Neural cell (in vitro differentiated cells): Measurements from ENCODE around the gene ITGB5. TPM values are rescaled to one million over a fixed set of nuclear protein-coding genes. Genes with fewer than 3 reads are reported as not detected.

Source experiments
- H2AFZ ChIP-seq: fragments of 200-600, 300-800 bp; sonication (generic), shearing (Covaris generic); 2 replicates; pipeline ENCODE4 v1.6.0; 2014; ENCODE audit warnings: low read depth, mild to moderate bottlenecking, antibody characterized with exemption, low read length, moderate library complexity
- H3F3A ChIP-seq: fragments of 200-600 bp; shearing (Covaris generic); 2 replicates; pipeline ENCODE4 v1.6.1; 2016; ENCODE audit warnings: mild to moderate bottlenecking, moderate library complexity, mixed read lengths, antibody characterized with exemption, low read length; ENCODE audit not compliant: insufficient read depth, poor library complexity, severe bottlenecking
- H3K27ac ChIP-seq: fragments of 200-600, 300-800 bp; sonication (generic), shearing (Covaris generic); 2 replicates; pipeline ENCODE4 v1.5.1; 2014; ENCODE audit warnings: mild to moderate bottlenecking, low read length, moderate library complexity
- H3K27me3 ChIP-seq: fragments of 300-800, 200-600 bp; sonication (generic), shearing (Covaris generic); 2 replicates; pipeline ENCODE4 v1.6.0; 2014; ENCODE audit warnings: mild to moderate bottlenecking, low read depth, low read length, moderate library complexity; ENCODE audit not compliant: insufficient read depth
- H3K36me3 ChIP-seq: fragments of 300-800, 200-600 bp; sonication (generic), shearing (Covaris generic); 2 replicates; pipeline ENCODE4 v1.5.1; 2014; ENCODE audit warnings: mild to moderate bottlenecking, antibody characterized with exemption, low read length, moderate library complexity; ENCODE audit not compliant: insufficient read depth
- H3K4me2 ChIP-seq: fragments of 300-800, 200-600 bp; sonication (generic), shearing (Covaris generic); 2 replicates; pipeline ENCODE4 v1.6.0; 2014; ENCODE audit warnings: mild to moderate bottlenecking, low read length
- H3K4me3 ChIP-seq: fragments of 300-800, 200-600 bp; sonication (generic), shearing (Covaris generic); 2 replicates; pipeline ENCODE4 v1.5.1; 2014; ENCODE audit warnings: mild to moderate bottlenecking, low read length, moderate library complexity
- H3K79me2 ChIP-seq: fragments of 200-600 bp; shearing (Covaris generic); replicated peaks from 2 replicates; pipeline ENCODE4 v1.6.0; 2014; ENCODE audit warnings: mild to moderate bottlenecking, low read length, moderate library complexity; ENCODE audit not compliant: insufficient read depth
- H3K9ac ChIP-seq: fragments of 300-800, 200-600 bp; sonication (generic), shearing (Covaris generic); 2 replicates; pipeline ENCODE4 v1.6.1; 2016; ENCODE audit warnings: mild to moderate bottlenecking, low read length, mixed read lengths
- H3K9me2 ChIP-seq: fragments of 200-600 bp; shearing (Covaris generic); 2 replicates; pipeline ENCODE4 v1.6.1; 2016; ENCODE audit warnings: mild to moderate bottlenecking, low read length, mixed read lengths; ENCODE audit not compliant: insufficient read depth
- H3K9me3 ChIP-seq: fragments of 200-600, 300-800 bp; sonication (generic), shearing (Covaris generic); 2 replicates; pipeline ENCODE4 v1.6.1; 2016; ENCODE audit warnings: mild to moderate bottlenecking, mixed run types, low read length, moderate library complexity, mixed read lengths
- H4K20me1 ChIP-seq: fragments of 200-600 bp; shearing (Covaris generic); 2 replicates; pipeline ENCODE4 v1.6.1; 2016; ENCODE audit warnings: mild to moderate bottlenecking, mixed run types; ENCODE audit not compliant: insufficient read depth
- EP300 ChIP-seq: fragments of 450-650 bp; conservative IDR thresholded peaks from 2 replicates; pipeline ENCODE4 v1.6.1; 2014; ENCODE audit warnings: antibody characterized with exemption, mild to moderate bottlenecking, moderate library complexity; ENCODE audit not compliant: poor library complexity, severe bottlenecking
- EZH2 ChIP-seq: fragments of 200-600, 300-800 bp; shearing (Covaris generic), sonication (generic); IDR thresholded peaks from 2 replicates; pipeline ENCODE4 v1.6.1; 2014; ENCODE audit warnings: antibody characterized with exemption, low read length, borderline replicate concordance, mild to moderate bottlenecking; ENCODE audit not compliant: insufficient read depth, poor library complexity, severe bottlenecking
- MXI1 ChIP-seq: fragments of 450-650 bp; conservative IDR thresholded peaks from 2 replicates; pipeline ENCODE4 v1.6.1; 2014; ENCODE audit warnings: antibody characterized with exemption, mild to moderate bottlenecking; ENCODE audit not compliant: poor library complexity, severe bottlenecking
- POLR2AphosphoS5 ChIP-seq: IDR thresholded peaks from 2 replicates; pipeline ENCODE4 v1.6.1; 2012
- RAD21 ChIP-seq: fragments of 450-650 bp; conservative IDR thresholded peaks from 2 replicates; pipeline ENCODE4 v1.6.1; 2014; ENCODE audit warnings: antibody characterized with exemption, mild to moderate bottlenecking, moderate library complexity
- SMC3 ChIP-seq: fragments of 450-650 bp; conservative IDR thresholded peaks from 2 replicates; pipeline ENCODE4 v1.6.1; 2014; ENCODE audit warnings: antibody characterized with exemption, mild to moderate bottlenecking, moderate library complexity; ENCODE audit not compliant: poor library complexity
- TAF1 ChIP-seq: IDR thresholded peaks from 2 replicates; pipeline ENCODE4 v1.6.1; 2012; ENCODE audit warnings: low read depth
- polyA plus RNA-seq: library from polyadenylated mRNA; depleted of rRNA; stranded (reverse); fragments of >200 nt; gene quantifications from 2 replicates; pipeline ENCODE4 v1.2.3, GENCODE V29; 2014
- TF ChIP-seq, protein P1 (sequence below): fragments of 450-650 bp; IDR thresholded peaks from 2 replicates; pipeline ENCODE4 v1.5.1; 2014; ENCODE audit warnings: antibody characterized with exemption, mild to moderate bottlenecking, moderate library complexity; ENCODE audit not compliant: poor library complexity, severe bottlenecking
- TF ChIP-seq, protein P2 (sequence below): IDR thresholded peaks from 2 replicates; pipeline ENCODE4 v1.6.1; 2012; ENCODE audit warnings: borderline replicate concordance

The ITGB5 gene
- polyA plus RNA-seq, 1 donor from 2014 or later: 1.2 TPM

DNA sequence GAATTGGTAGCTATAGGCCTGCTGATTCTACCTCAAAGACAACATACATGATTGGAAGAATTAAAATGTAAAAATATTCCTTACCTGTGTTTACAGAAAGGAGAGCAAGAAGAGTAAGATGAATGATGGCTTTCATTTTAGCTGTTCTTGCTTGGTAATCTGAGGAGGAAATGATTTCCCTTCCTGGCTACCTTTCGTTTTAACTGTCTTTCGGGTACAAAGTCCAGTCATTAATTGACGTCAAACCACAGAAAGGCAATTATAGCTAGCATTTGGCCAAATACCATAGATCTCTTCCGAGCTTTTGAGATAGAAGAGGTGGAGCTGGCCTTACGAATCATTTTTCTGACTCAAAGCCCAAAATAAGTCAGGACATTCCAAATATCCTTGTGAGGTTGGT lies 47.4 kb upstream of the ITGB5 start, which contains the start of gene MUC13:
TSS of gene MUC13 (minus strand) at position 175 of the 400 bp plus-strand sequence. CDS start at position 136, 39 bp downstream.
- Histone ChIP-seq H3K9me3 (no peaks in the 10 kb centered on the region), H3K79me2 (no peaks in the 10 kb centered on the region), H4K20me1 (no peaks in the 10 kb centered on the region), H3K4me2 (no peak within 1 kb of the TSS), H3K27me3 (no peaks in the 10 kb centered on the region), H3K27ac (no peak within 1 kb of the TSS), H2AFZ (no peak within 1 kb of the TSS), H3K9me2 (no peaks in the 10 kb centered on the region), H3K9ac (no peak within 1 kb of the TSS), H3F3A (no peaks in the 10 kb centered on the region), H3K36me3 (no peaks in the 10 kb centered on the region), H3K4me3 (no peak within 1 kb of the TSS)
- TF ChIP-seq TAF1 (no peak), POLR2AphosphoS5 (no peak), SMC3 (no peak), MXI1 (no peak), EZH2 (no peak), EP300 (no peak), RAD21 (no peak)
- TF ChIP-seq, protein P1, sequence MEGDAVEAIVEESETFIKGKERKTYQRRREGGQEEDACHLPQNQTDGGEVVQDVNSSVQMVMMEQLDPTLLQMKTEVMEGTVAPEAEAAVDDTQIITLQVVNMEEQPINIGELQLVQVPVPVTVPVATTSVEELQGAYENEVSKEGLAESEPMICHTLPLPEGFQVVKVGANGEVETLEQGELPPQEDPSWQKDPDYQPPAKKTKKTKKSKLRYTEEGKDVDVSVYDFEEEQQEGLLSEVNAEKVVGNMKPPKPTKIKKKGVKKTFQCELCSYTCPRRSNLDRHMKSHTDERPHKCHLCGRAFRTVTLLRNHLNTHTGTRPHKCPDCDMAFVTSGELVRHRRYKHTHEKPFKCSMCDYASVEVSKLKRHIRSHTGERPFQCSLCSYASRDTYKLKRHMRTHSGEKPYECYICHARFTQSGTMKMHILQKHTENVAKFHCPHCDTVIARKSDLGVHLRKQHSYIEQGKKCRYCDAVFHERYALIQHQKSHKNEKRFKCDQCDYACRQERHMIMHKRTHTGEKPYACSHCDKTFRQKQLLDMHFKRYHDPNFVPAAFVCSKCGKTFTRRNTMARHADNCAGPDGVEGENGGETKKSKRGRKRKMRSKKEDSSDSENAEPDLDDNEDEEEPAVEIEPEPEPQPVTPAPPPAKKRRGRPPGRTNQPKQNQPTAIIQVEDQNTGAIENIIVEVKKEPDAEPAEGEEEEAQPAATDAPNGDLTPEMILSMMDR: no peak
- TF ChIP-seq, protein P2, sequence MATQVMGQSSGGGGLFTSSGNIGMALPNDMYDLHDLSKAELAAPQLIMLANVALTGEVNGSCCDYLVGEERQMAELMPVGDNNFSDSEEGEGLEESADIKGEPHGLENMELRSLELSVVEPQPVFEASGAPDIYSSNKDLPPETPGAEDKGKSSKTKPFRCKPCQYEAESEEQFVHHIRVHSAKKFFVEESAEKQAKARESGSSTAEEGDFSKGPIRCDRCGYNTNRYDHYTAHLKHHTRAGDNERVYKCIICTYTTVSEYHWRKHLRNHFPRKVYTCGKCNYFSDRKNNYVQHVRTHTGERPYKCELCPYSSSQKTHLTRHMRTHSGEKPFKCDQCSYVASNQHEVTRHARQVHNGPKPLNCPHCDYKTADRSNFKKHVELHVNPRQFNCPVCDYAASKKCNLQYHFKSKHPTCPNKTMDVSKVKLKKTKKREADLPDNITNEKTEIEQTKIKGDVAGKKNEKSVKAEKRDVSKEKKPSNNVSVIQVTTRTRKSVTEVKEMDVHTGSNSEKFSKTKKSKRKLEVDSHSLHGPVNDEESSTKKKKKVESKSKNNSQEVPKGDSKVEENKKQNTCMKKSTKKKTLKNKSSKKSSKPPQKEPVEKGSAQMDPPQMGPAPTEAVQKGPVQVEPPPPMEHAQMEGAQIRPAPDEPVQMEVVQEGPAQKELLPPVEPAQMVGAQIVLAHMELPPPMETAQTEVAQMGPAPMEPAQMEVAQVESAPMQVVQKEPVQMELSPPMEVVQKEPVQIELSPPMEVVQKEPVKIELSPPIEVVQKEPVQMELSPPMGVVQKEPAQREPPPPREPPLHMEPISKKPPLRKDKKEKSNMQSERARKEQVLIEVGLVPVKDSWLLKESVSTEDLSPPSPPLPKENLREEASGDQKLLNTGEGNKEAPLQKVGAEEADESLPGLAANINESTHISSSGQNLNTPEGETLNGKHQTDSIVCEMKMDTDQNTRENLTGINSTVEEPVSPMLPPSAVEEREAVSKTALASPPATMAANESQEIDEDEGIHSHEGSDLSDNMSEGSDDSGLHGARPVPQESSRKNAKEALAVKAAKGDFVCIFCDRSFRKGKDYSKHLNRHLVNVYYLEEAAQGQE: no peak

DNA sequence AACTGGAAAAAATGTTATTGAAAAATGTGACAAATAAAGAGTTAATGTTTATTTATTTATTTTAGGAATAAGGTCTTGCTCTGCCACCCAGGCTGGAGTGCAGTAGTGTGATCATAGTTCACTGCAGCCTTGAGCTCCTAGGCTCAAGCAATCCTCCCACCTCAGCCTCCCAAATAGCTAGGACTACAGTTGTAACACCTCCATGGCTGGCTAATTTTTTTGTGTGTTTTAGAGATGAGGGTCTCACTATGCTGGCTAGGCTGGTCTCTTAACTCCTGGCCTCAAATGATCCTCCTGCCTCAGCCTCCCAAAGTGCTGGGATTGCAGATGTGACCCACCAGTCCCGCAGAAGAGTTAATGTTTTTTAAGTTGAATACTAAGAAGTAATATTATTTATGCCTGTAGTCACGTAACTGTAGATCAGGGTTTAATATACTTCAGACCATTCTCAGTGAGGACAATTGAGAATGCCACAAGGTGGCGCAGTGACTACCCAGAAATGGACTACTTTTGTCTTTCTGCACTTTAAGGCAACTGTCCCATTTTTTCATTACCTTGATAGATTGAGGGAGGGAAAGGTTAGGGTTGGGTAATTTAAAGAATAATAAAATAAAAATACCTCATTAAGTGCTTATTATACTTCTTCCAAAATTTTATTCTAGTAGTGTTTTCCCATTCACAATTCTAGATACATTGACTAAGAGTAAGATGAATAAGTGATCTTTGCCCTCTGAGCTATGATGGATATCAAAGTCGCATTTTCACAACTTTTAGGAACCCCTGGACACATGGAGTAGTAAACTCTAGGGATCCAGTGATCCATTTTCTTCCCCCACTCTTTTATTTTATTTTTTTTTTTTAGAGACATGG lies 41.4 kb upstream of the ITGB5 start:
- H3K79me2 ChIP-seq: no peaks in the 10 kb centered on the region
- TF ChIP-seq TAF1 (no peak), SMC3 (peak; percentile 45), RAD21 (peak; percentile 38)
- TF ChIP-seq, protein P1: peak; percentile 46
- no peaks in the 10 kb centered on the region for H3K27me3 ChIP-seq
- no peaks in the 10 kb centered on the region for H3K9me3 ChIP-seq
- no peak overlapping the region for H3K9ac ChIP-seq
- H3K36me3 ChIP-seq: no peaks in the 10 kb centered on the region
- H3K9me2 ChIP-seq: no peaks in the 10 kb centered on the region
- H3F3A ChIP-seq: no peaks in the 10 kb centered on the region
- H3K4me2 ChIP-seq: no peak overlapping the region
- H4K20me1 ChIP-seq: no peaks in the 10 kb centered on the region
- no peak overlapping the region for H3K4me3 ChIP-seq
- no peak overlapping the region for H3K27ac ChIP-seq
- no peak overlapping the region for H2AFZ ChIP-seq
